Activated naive CD8-positive, alpha-beta T cell (primary cell): ENCODE data around the gene FOXB1.
A peak's percentile ranks its signal among the peaks of the same experiment; 100 is the strongest.

ENCODE experiments used
- H3K27ac Mint-ChIP-seq: one replicate; pipeline ENCODE4 v1.8.0; 2021; ENCODE audit warnings: mixed read lengths
- H3K27me3 Mint-ChIP-seq: one replicate; pipeline ENCODE4 v1.8.0; 2021; ENCODE audit warnings: mixed read lengths
- H3K36me3 Mint-ChIP-seq: one replicate; pipeline ENCODE4 v1.8.0; 2021; ENCODE audit warnings: mixed read lengths
- H3K4me1 Mint-ChIP-seq: one replicate; pipeline ENCODE4 v1.8.0; 2021; ENCODE audit warnings: low read depth, mixed read lengths
- H3K4me3 Mint-ChIP-seq: one replicate; pipeline ENCODE4 v1.8.0; 2021; ENCODE audit warnings: mild to moderate bottlenecking, mixed read lengths
- H3K9me3 Mint-ChIP-seq: one replicate; pipeline ENCODE4 v1.8.0; 2021; ENCODE audit warnings: low read depth, mixed read lengths

The FOXB1 gene

DNA sequence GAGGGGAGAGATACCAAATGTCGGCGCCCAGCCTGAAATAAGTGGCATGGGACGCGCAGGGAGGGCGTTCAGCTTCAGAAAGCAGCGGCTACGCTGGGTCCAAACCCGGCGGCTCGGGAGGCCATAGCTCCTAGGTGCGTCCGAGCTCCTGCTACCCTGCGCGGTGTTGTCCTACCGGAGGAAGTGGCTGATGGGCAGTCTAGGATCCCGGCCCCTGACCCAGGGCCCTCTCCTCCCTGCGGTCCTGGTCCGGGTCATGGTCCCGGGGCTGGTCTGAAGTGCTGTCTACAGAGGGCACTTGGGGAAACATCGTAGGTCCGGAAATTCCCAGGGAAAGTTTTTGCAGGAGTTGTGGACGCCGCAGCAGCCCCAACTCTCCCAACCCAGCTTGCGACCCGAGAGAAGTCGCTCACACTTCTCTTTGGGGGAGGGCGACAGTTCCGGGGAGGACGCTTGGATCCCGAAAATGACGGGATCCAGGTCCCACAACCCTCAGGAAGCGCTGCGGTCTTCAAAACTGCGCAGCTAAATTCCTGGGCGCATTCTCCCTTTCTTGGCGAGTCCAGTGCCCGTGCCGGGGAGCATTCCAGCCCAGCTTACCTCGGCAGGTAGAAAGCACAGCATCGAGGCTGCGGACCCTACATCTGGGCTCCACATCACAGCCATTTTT is 9.1 kb upstream of the FOXB1 start:
- peak overlapping the region; percentile 38 for H3K4me3 Mint-ChIP-seq
- peaks cover 55% of the 10 kb centered on the region for H3K27me3 Mint-ChIP-seq
- peaks cover 29% of the 10 kb centered on the region for H3K4me1 Mint-ChIP-seq
- no peaks in the 10 kb centered on the region for H3K9me3 Mint-ChIP-seq
- no peaks in the 10 kb centered on the region for H3K36me3 Mint-ChIP-seq
- H3K27ac Mint-ChIP-seq = peak overlapping the region; percentile 54

DNA sequence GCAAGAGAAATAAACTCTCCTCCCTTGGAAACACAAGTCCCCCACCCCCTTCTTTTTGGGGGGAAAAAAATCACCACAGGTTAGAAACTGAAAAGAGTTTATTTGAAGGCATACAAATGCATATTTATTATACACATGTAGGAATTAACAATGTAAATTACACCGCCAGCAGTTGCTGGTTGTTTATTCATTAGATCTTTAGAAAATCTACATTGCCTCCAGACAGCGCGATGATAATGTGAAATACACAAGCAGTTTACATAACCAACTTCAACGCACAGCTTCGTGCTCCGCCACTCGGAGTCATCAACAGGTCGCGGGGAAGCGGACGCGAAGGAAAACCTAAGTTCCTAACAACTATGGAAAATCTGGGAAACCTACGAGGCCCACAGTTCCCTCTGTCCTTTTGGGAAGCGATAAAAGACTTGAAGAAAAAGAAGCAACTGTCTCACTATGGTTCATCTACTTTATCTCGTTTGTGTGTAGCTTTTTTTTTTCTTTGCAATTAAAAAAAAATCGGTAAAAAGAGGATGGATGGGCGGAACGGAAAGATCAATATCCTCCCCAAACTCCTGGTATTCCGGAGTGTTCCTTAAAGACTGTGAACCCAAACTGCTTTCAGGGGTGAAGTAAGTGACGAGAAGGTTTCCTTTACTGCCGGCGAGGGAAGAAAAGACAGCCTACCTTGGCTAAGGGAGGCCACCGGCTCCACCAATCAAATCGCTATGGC is 8.4 kb upstream of the FOXB1 start:
- peak overlapping the region; percentile 44 for H3K4me3 Mint-ChIP-seq
- H3K4me1 Mint-ChIP-seq = peaks cover 33% of the 10 kb centered on the region
- no peak overlapping the region for H3K27ac Mint-ChIP-seq
- H3K36me3 Mint-ChIP-seq = no peaks in the 10 kb centered on the region
- H3K9me3 Mint-ChIP-seq = no peaks in the 10 kb centered on the region
- H3K27me3 Mint-ChIP-seq = peaks cover 60% of the 10 kb centered on the region

GRCh38 chr15:59996298-59997041 is 7.6 kb upstream of the FOXB1 start:
- Mint-ChIP-seq H3K27me3 (peaks cover 64% of the 10 kb centered on the region), H3K4me3 (peak overlapping the region; percentile 67), H3K36me3 (peaks cover 2% of the 10 kb centered on the region), H3K4me1 (peaks cover 38% of the 10 kb centered on the region), H3K27ac (no peak overlapping the region), H3K9me3 (peaks cover 3% of the 10 kb centered on the region)

DNA sequence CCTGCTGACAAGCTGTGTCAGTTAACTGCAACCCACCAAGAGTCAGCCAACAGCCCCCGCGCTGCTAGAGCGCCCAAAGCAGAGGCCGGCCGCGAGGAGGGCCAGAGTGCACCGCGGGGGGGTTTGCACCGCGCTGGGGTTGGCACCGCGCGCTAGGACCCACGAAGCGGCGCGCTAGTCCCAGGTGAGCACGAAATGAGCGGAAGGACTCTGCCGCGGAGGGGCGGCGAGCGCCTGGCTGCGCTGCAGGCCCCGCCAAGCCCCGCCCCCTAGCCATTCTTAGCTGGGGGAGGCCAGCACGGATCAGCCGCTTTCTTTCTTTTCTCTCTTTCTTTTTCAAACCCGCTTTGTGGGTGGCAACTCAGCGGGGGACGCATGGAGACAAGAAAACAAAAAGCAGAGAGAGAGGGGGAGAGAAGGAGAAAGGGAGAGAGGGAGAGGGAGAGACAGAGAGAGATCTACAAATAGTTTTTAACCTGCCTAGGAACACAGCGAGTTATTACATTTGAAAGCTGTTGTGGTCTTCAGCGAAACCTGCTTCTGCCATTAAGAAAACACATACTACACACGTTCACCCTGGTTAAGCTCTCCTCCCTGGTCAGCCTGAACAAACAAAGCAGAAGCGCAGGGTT is 6.9 kb upstream of the FOXB1 start:
- Mint-ChIP-seq H3K4me3 (peak overlapping the region; percentile 67), H3K4me1 (peaks cover 41% of the 10 kb centered on the region), H3K36me3 (peaks cover 2% of the 10 kb centered on the region), H3K27ac (no peak overlapping the region), H3K27me3 (peaks cover 66% of the 10 kb centered on the region), H3K9me3 (peaks cover 3% of the 10 kb centered on the region)

DNA sequence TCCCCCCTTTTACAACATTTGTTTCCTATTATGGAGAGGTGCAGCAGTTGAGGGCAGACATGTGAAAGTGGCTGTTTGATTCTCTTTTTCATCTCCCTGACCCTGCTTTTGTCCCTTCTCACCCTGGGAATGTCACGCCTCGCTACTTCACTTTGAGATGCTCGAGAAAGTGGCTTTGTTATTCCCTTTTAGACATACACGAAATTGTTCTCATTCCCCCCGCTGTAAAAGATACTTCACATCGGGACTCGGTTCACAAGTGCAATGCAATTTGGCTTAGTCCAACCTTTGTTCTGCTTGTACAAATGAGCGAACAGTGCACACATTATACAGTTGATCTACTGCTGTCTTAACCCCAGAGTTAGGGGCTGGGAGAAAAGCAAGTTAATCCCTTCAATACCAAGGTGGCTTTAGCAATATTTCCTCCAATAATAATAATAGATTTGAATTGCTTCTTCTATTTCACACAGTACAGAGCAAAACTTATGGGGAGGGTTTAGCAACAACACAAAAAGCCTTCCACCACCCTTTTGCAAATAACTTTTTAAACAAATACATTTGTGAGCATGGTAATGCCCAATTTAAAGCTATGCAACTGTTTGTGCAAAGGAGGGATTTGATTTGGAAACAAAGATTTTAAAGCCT is 5.7 kb upstream of the FOXB1 start:
- Mint-ChIP-seq H3K27ac (no peak overlapping the region), H3K4me1 (peaks cover 44% of the 10 kb centered on the region), H3K4me3 (no peak overlapping the region)

GRCh38 chr15:59998950-59999611 is 5.0 kb upstream of the FOXB1 start:
- H3K4me3 Mint-ChIP-seq = no peak overlapping the region
- H3K9me3 Mint-ChIP-seq = peaks cover 3% of the 10 kb centered on the region
- peaks cover 45% of the 10 kb centered on the region for H3K4me1 Mint-ChIP-seq
- H3K36me3 Mint-ChIP-seq = peaks cover 2% of the 10 kb centered on the region
- H3K27ac Mint-ChIP-seq = no peak overlapping the region
- peaks cover 69% of the 10 kb centered on the region for H3K27me3 Mint-ChIP-seq

More for the DNA sequence above, 5.7 kb upstream of the FOXB1 start:
- Mint-ChIP-seq H3K36me3 (peaks cover 2% of the 10 kb centered on the region), H3K27me3 (peaks cover 72% of the 10 kb centered on the region), H3K9me3 (peaks cover 3% of the 10 kb centered on the region)

GRCh38 chr15:59999612-60000112 is 4.4 kb upstream of the FOXB1 start:
- H3K27ac Mint-ChIP-seq = no peak overlapping the region
- peaks cover 65% of the 10 kb centered on the region for H3K27me3 Mint-ChIP-seq
- H3K9me3 Mint-ChIP-seq = peaks cover 3% of the 10 kb centered on the region
- H3K4me3 Mint-ChIP-seq = no peak overlapping the region
- H3K36me3 Mint-ChIP-seq = peaks cover 2% of the 10 kb centered on the region
- peaks cover 42% of the 10 kb centered on the region for H3K4me1 Mint-ChIP-seq

GRCh38 chr15:60000113-60000823 is 3.8 kb upstream of the FOXB1 start:
- H3K4me3 Mint-ChIP-seq = no peak overlapping the region
- peak overlapping the region; percentile 50 for H3K27ac Mint-ChIP-seq
- H3K27me3 Mint-ChIP-seq = peaks cover 67% of the 10 kb centered on the region
- peaks cover 45% of the 10 kb centered on the region for H3K4me1 Mint-ChIP-seq
- H3K36me3 Mint-ChIP-seq = peaks cover 2% of the 10 kb centered on the region
- H3K9me3 Mint-ChIP-seq = peaks cover 3% of the 10 kb centered on the region

- H3K4me1 Mint-ChIP-seq = peaks cover 44% of the 10 kb centered on the region
- H3K36me3 Mint-ChIP-seq = peaks cover 2% of the 10 kb centered on the region
- H3K4me3 Mint-ChIP-seq = peak overlapping the region; percentile 6
- H3K27ac Mint-ChIP-seq = peak overlapping the region; percentile 55
- peaks cover 3% of the 10 kb centered on the region for H3K9me3 Mint-ChIP-seq
- peaks cover 63% of the 10 kb centered on the region for H3K27me3 Mint-ChIP-seq
Observed at GRCh38 chr15:60000824-60001609, 3.1 kb upstream of the FOXB1 start.

GRCh38 chr15:60001610-60002527 is 2.2 kb upstream of the FOXB1 start:
- H3K27me3 Mint-ChIP-seq = peaks cover 63% of the 10 kb centered on the region
- H3K36me3 Mint-ChIP-seq = peaks cover 2% of the 10 kb centered on the region
- H3K27ac Mint-ChIP-seq = peak overlapping the region; percentile 55
- peaks cover 3% of the 10 kb centered on the region for H3K9me3 Mint-ChIP-seq
- H3K4me3 Mint-ChIP-seq = peak overlapping the region; percentile 6
- peaks cover 46% of the 10 kb centered on the region for H3K4me1 Mint-ChIP-seq

GRCh38 chr15:60002528-60003218 is 1.4 kb upstream of the FOXB1 start:
- Mint-ChIP-seq H3K36me3 (peaks cover 2% of the 10 kb centered on the region), H3K9me3 (peaks cover 3% of the 10 kb centered on the region), H3K27ac (no peak overlapping the region), H3K27me3 (peaks cover 60% of the 10 kb centered on the region), H3K4me1 (peaks cover 46% of the 10 kb centered on the region), H3K4me3 (peak overlapping the region; percentile 17)
